ENCODE results near the gene ZKSCAN8. TPM values are rescaled to one million over a fixed set of nuclear protein-coding genes. Genes with fewer than 3 reads are reported as not detected.

Gene ZKSCAN8
- total RNA-seq, 4 donors from 2014 or later = 7.6 to 23.0 (median 14.2) TPM

DNA sequence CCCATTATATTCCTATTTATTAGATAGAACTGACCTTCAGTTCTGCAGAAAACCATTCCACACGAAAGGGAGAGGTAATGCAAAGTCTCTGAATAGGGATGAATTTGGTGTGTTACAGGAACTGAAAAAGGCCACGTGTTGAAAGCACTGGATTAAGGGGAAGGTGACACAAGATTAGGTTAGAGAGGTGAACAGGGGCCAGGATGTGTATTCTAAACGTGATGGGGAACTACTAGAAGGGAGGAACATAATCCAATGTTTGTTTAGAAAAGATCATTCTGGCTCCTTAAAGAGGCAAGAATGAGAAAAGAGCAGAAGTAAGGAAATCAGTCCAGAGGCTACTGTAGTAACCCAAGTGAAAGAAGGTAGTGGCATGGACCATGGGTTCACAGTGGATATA is 6.3 kb upstream of the ZKSCAN8 start:
- no peaks in the 10 kb centered on the region for H3K9me3 ChIP-seq
- no peaks in the 10 kb centered on the region for H3K27me3 ChIP-seq
- H3K36me3 ChIP-seq = peaks cover 2% of the 10 kb centered on the region
- H3K27ac ChIP-seq = no peak overlapping the region
- DNase-seq (ENCODE audit: low spot score in 2 of 2) = no peak
- peak overlapping the region; percentile 63 for H3K4me3 ChIP-seq
- WGBS = 26% methylated on average over 3 of the region's 3 CpGs
- TF ChIP-seq POLR2AphosphoS5 (IDR thresholded peaks at IDR 0.05) (no peak), POLR2A (IDR thresholded peaks at IDR 0.05) (no peak), EP300 (IDR thresholded peaks at IDR 0.05) (no peak)
- TF ChIP-seq, protein P1, sequence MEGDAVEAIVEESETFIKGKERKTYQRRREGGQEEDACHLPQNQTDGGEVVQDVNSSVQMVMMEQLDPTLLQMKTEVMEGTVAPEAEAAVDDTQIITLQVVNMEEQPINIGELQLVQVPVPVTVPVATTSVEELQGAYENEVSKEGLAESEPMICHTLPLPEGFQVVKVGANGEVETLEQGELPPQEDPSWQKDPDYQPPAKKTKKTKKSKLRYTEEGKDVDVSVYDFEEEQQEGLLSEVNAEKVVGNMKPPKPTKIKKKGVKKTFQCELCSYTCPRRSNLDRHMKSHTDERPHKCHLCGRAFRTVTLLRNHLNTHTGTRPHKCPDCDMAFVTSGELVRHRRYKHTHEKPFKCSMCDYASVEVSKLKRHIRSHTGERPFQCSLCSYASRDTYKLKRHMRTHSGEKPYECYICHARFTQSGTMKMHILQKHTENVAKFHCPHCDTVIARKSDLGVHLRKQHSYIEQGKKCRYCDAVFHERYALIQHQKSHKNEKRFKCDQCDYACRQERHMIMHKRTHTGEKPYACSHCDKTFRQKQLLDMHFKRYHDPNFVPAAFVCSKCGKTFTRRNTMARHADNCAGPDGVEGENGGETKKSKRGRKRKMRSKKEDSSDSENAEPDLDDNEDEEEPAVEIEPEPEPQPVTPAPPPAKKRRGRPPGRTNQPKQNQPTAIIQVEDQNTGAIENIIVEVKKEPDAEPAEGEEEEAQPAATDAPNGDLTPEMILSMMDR (IDR thresholded peaks at IDR 0.05) = no peak
- H3K4me1 ChIP-seq = peaks cover 26% of the 10 kb centered on the region

DNA sequence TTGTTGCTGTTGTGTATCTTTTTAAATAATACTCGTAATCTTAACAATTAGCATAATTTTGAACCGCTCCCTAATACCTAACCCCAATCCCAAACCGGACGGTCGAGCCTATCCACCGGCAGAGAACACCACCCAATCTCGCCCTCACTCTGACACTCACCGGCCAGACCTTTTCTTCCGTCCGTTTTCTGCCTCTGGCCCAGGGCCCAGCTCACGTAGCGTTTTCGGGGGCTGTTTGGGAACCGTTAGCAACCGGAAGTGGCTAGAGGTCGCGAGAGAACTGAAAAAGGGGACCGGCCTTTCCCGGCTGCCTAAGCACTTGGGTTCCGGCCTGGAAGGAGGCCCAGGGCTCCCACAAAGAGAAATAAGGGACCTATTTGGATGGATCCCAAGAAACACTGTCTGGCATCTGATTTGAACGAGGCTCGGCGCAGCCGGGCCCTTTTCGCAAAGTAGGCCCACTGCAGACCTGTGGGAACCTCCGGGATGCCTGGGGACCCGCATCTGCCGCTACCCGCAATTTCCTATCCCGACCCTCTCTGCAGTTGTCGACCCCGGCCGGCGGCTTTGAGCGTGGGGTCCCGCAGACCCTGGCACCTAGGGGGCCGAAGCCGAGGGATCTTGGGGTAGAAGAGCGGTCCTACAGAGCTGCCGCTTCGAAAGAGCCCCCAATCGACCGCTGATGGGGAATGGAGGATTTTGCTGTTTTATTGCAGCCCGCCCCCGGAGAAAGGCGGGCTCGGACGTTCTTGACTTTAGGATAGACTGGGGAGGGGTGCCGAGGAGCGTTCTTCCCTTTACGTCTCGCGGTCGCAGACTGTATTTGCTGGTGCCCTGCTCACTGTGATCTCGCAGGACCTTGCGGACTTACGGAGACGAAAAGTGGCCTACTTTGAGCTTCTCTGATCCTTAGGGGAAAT is 4.8 kb upstream of the ZKSCAN8 start:
- DNase-seq (ENCODE audit: low spot score in 2 of 2) = peak; percentile 93 to 94
- H3K27me3 ChIP-seq = no peaks in the 10 kb centered on the region
- WGBS = under 1% methylated on average over 42 of the region's 58 CpGs
- H3K9me3 ChIP-seq = no peaks in the 10 kb centered on the region
- peak overlapping the region; percentile 63 for H3K4me3 ChIP-seq
- peak overlapping the region; percentile 83 for H3K27ac ChIP-seq
- H3K4me1 ChIP-seq = peaks cover 26% of the 10 kb centered on the region
- H3K36me3 ChIP-seq = no peaks in the 10 kb centered on the region
- peak in 1 of 3 donors; percentile 80 for TF ChIP-seq POLR2AphosphoS5 (IDR thresholded peaks at IDR 0.05)
- TF ChIP-seq POLR2A (IDR thresholded peaks at IDR 0.05) = no peak
- TF ChIP-seq, protein P1 (IDR thresholded peaks at IDR 0.05) = no peak
- TF ChIP-seq EP300 (IDR thresholded peaks at IDR 0.05) = no peak

DNA sequence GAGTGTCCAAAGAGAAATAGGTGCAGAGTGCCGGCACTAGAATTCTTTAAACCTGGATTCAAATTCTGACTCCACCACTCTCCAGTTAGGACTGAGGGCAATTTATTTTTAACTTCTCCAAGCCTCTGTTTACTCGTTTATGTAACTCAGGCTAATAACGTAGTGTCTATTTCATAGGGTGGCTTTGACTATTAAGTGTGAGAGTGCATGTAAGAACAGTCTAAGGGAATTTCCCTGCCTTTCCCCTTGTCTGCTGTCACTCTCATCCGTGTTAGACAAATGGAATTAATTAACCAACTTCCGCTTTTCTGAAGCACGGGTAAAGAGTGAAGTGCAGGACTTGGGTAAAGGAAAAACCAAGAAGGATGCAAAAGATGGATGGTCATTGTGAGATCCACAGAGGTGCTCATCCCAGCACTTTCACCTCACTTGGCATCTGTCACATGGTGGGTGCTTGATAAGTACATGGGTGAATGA is 4.1 kb upstream of the ZKSCAN8 start:
- H3K9me3 ChIP-seq = no peaks in the 10 kb centered on the region
- H3K27me3 ChIP-seq = no peaks in the 10 kb centered on the region
- H3K4me3 ChIP-seq = peak overlapping the region; percentile 63
- no peaks in the 10 kb centered on the region for H3K36me3 ChIP-seq
- H3K4me1 ChIP-seq = peaks cover 28% of the 10 kb centered on the region
- no peak for DNase-seq (ENCODE audit: low spot score in 2 of 2)
- WGBS = 1% methylated on average over 6 of the region's 6 CpGs
- H3K27ac ChIP-seq = peak overlapping the region; percentile 83
- TF ChIP-seq, protein P1 (IDR thresholded peaks at IDR 0.05) = no peak
- no peak for TF ChIP-seq POLR2AphosphoS5 (IDR thresholded peaks at IDR 0.05)

DNA sequence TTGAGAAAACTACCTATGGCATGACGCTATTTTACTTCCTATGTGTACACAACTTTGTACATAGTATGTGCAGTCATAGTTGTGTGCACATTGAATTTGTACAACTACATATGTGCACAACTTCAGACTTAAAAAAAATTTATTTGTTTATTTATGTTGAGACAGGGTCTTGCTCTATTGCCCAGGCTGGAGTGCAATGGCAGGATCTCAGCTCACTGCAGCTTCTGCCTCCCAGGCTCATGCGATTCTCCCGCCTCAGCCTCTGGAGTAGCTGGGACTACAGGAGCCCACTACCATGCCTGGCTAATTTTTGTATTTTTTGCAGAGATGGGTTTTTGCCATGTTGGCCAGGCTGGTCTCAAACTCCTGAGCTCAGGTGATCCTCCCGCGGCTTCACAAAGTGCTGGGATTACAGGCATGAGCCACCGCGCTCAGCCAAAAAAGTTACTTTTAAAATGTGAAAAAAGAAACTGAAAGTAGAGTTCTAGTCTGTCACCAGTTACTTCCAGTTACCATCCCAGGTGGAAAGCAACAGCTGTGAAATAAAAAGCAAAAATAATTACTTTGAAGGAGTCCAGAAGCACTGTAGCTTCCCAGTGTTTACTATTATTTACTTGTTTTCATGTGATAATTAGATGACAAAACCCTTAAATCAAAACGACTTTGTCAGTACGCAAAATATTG is 1.7 kb upstream of the ZKSCAN8 start:
- WGBS = 67% methylated on average over 9 of the region's 9 CpGs
- TF ChIP-seq EP300 (IDR thresholded peaks at IDR 0.05) (no peak), POLR2AphosphoS5 (IDR thresholded peaks at IDR 0.05) (no peak), POLR2A (IDR thresholded peaks at IDR 0.05) (no peak)
- TF ChIP-seq, protein P1 (IDR thresholded peaks at IDR 0.05) = no peak

DNA sequence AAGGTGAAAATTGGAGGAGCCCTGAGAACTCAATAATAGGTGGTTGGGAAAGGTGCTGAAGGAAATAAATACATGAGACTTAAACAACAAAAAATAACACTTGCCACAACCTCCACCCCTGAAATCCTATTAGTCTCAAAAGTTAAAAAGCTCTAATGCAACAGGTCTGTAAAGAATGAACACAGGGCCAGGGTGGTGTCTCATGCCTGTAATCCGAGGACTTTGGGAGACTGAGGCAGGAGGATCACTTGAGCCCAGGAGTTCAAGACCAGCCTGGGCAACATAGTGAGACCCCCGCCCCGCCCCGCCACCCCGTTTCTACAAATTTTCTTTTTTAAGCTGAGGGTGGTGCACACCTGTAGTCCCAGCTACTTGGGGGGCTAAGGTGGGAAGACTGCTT is 1.1 kb upstream of the ZKSCAN8 start:
- 68% methylated on average over 5 of the region's 5 CpGs for WGBS
- Histone ChIP-seq H3K4me1 (peaks cover 34% of the 10 kb centered on the region), H3K27ac (no peak overlapping the region), H3K36me3 (peaks cover 4% of the 10 kb centered on the region), H3K27me3 (no peaks in the 10 kb centered on the region), H3K4me3 (no peak overlapping the region), H3K9me3 (no peaks in the 10 kb centered on the region)
- no peak for TF ChIP-seq EP300 (IDR thresholded peaks at IDR 0.05)
- no peak for TF ChIP-seq POLR2AphosphoS5 (IDR thresholded peaks at IDR 0.05)
- TF ChIP-seq POLR2A (IDR thresholded peaks at IDR 0.05) = no peak
- TF ChIP-seq, protein P1 (IDR thresholded peaks at IDR 0.05) = no peak
- no peak for DNase-seq (ENCODE audit: low spot score in 2 of 2)

More for the DNA sequence above, 1.7 kb upstream of the ZKSCAN8 start:
- H3K4me1 ChIP-seq = peaks cover 38% of the 10 kb centered on the region
- no peak overlapping the region for H3K4me3 ChIP-seq
- no peak for DNase-seq (ENCODE audit: low spot score in 2 of 2)
- no peaks in the 10 kb centered on the region for H3K27me3 ChIP-seq
- peaks cover 4% of the 10 kb centered on the region for H3K36me3 ChIP-seq
- H3K27ac ChIP-seq = no peak overlapping the region
- no peaks in the 10 kb centered on the region for H3K9me3 ChIP-seq

All from suprapubic skin (tissue), 4 donors.